Stimulated activated CD4-positive, alpha-beta T cell treated with anti-CD3 and anti-CD28 coated beads, Interleukin-4, amount 100 ng/mL, for 1 hour (primary cell): ENCODE measurements around the gene PPP2R5C.

ENCODE experiments used
- DNase-seq: peaks from one replicate; pipeline ENCODE4 v3.0.0-alpha.2; 2020

Gene PPP2R5C

GRCh38 chr14:101844751-101845150 lies 83.2 kb downstream of the PPP2R5C start:
- DNase-seq: no peak

- DNase-seq: no peak
These were observed 84.0 kb downstream of the PPP2R5C start for GRCh38 chr14:101845496-101845895.

GRCh38 chr14:101845896-101846295 lies 84.4 kb downstream of the PPP2R5C start:
- DNase-seq: no peak

GRCh38 chr14:101849125-101849524 lies 87.6 kb downstream of the PPP2R5C start:
- no peak for DNase-seq

GRCh38 chr14:101849640-101850039 lies 88.1 kb downstream of the PPP2R5C start:
- no peak for DNase-seq

GRCh38 chr14:101851183-101851582 lies 89.7 kb downstream of the PPP2R5C start:
- no peak for DNase-seq

- DNase-seq: no peak
These were observed 90.4 kb downstream of the PPP2R5C start for GRCh38 chr14:101851736-101852405.

GRCh38 chr14:101852785-101853184 lies 91.3 kb downstream of the PPP2R5C start:
- DNase-seq: no peak

- no peak for DNase-seq
These were observed 92.0 kb downstream of the PPP2R5C start for GRCh38 chr14:101853455-101854018.

- DNase-seq: no peak
These were observed 92.9 kb downstream of the PPP2R5C start for GRCh38 chr14:101854366-101854765.

GRCh38 chr14:101855958-101856357 lies 94.4 kb downstream of the PPP2R5C start:
- DNase-seq: no peak

- DNase-seq: no peak
These were observed 95.0 kb downstream of the PPP2R5C start for GRCh38 chr14:101856536-101856935.

- DNase-seq: no peak
These were observed 95.7 kb downstream of the PPP2R5C start for GRCh38 chr14:101857226-101857625.

GRCh38 chr14:101858791-101859537 lies 97.5 kb downstream of the PPP2R5C start:
- DNase-seq: no peak

GRCh38 chr14:101859538-101859902 lies 98.0 kb downstream of the PPP2R5C start:
- no peak for DNase-seq

- no peak for DNase-seq
These were observed 98.4 kb downstream of the PPP2R5C start for GRCh38 chr14:101859958-101860357.

- DNase-seq: no peak
These were observed 100.0 kb downstream of the PPP2R5C start for GRCh38 chr14:101861464-101861863.

- no peak for DNase-seq
These were observed 100.7 kb downstream of the PPP2R5C start for GRCh38 chr14:101862177-101862576.

GRCh38 chr14:101862711-101863110 lies 101.2 kb downstream of the PPP2R5C start:
- no peak for DNase-seq

GRCh38 chr14:101865288-101865687 lies 103.8 kb downstream of the PPP2R5C start:
- DNase-seq: no peak

GRCh38 chr14:101867854-101868253 lies 106.3 kb downstream of the PPP2R5C start:
- DNase-seq: no peak

GRCh38 chr14:101869217-101869616 lies 107.7 kb downstream of the PPP2R5C start:
- no peak for DNase-seq

- no peak for DNase-seq
These were observed 108.9 kb downstream of the PPP2R5C start for GRCh38 chr14:101870273-101870939.

GRCh38 chr14:101872346-101872745 lies 110.8 kb downstream of the PPP2R5C start:
- no peak for DNase-seq
